ENCODE results near the gene CCNB2.

The CCNB2 gene

GRCh38 chr15:59168536-59168935, 63.6 kb downstream of the CCNB2 start:
- no peak for DNase-seq (ENCODE audit: low read depth)

GRCh38 chr15:59169251-59169708, 64.3 kb downstream of the CCNB2 start:
- DNase-seq (ENCODE audit: low read depth): no peak

GRCh38 chr15:59170295-59171066, 65.5 kb downstream of the CCNB2 start:
- no peak for DNase-seq (ENCODE audit: low read depth)

GRCh38 chr15:59171067-59171397, 66.1 kb downstream of the CCNB2 start:
- no peak for DNase-seq (ENCODE audit: low read depth)

GRCh38 chr15:59172289-59172901, 67.4 kb downstream of the CCNB2 start:
- no peak for DNase-seq (ENCODE audit: low read depth)

GRCh38 chr15:59173194-59173593, 68.2 kb downstream of the CCNB2 start:
- no peak for DNase-seq (ENCODE audit: low read depth)

GRCh38 chr15:59174151-59174834, 69.3 kb downstream of the CCNB2 start:
- DNase-seq (ENCODE audit: low read depth): no peak

Measured in stimulated activated CD8-positive, alpha-beta memory T cell treated with anti-CD3 and anti-CD28 coated beads, Interleukin-7, amount 100 ng/mL, for 24 hours (primary cell).